Hepatocyte (in vitro differentiated cells): ENCODE measurements around the gene MANSC1.
"Not testable (repeated sequence)": the region's sequence is repeated elsewhere in the genome, so short reads cannot be mapped to it uniquely, and the experiment has no call there.

ENCODE experiments used
- EZH2 ChIP-seq: fragments of 200-600 bp; sonication (generic); IDR thresholded peaks from 2 replicates; pipeline ENCODE4 v1.6.1; 2016; ENCODE audit warnings: antibody characterized with exemption, mild to moderate bottlenecking, borderline replicate concordance
- EZH2phosphoT487 ChIP-seq: fragments of 200-600 bp; sonication (generic); IDR thresholded peaks from one replicate; pipeline ENCODE4 v1.6.1; 2018; ENCODE audit warnings: antibody characterized with exemption, mild to moderate bottlenecking, low read depth, moderate library complexity; ENCODE audit not compliant: unreplicated experiment, severe bottlenecking
- TF ChIP-seq, protein P1 (sequence below): fragments of 200-600 bp; sonication (generic); IDR thresholded peaks from 2 replicates; pipeline ENCODE4 v1.5.1; 2016; ENCODE audit warnings: antibody characterized with exemption, mild to moderate bottlenecking; ENCODE audit not compliant: poor library complexity

DNA sequence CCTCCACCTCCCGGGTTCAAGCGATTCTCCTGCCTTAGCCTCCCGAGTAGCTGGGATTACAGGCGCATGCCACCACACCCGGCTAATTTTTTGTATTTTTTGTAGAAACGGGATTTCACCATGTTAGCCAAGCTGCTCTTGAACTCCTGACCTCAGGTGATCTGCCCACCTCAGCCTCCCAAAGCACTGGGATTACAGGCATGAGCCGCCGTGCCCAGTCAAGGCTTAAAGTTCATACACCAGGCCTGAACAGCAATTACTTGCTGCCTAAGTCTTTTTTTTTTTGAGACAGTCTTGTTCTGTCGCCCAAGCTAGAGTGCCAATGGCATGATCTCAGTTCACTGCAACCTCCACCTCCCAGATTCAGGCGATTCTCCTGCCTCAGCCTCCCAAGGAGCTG lies 39.3 kb downstream of the MANSC1 start:
- TF ChIP-seq, protein P1, sequence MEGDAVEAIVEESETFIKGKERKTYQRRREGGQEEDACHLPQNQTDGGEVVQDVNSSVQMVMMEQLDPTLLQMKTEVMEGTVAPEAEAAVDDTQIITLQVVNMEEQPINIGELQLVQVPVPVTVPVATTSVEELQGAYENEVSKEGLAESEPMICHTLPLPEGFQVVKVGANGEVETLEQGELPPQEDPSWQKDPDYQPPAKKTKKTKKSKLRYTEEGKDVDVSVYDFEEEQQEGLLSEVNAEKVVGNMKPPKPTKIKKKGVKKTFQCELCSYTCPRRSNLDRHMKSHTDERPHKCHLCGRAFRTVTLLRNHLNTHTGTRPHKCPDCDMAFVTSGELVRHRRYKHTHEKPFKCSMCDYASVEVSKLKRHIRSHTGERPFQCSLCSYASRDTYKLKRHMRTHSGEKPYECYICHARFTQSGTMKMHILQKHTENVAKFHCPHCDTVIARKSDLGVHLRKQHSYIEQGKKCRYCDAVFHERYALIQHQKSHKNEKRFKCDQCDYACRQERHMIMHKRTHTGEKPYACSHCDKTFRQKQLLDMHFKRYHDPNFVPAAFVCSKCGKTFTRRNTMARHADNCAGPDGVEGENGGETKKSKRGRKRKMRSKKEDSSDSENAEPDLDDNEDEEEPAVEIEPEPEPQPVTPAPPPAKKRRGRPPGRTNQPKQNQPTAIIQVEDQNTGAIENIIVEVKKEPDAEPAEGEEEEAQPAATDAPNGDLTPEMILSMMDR: not testable (repeated sequence)
- TF ChIP-seq EZH2, EZH2phosphoT487: not testable (repeated sequence)
